ENCODE measurements around the gene PICK1. TPM values are rescaled to one million over a fixed set of nuclear protein-coding genes. Genes with fewer than 3 reads are reported as not detected.
A peak's percentile ranks its signal among the peaks of the same experiment; 100 is the strongest.

PICK1 gene
- total and polyA plus RNA-seq, 2 of the 13 experiments (the other 11 are each of a cell fraction or from before 2014, with no cell fraction given) = 19.3 to 25.3 TPM

DNA sequence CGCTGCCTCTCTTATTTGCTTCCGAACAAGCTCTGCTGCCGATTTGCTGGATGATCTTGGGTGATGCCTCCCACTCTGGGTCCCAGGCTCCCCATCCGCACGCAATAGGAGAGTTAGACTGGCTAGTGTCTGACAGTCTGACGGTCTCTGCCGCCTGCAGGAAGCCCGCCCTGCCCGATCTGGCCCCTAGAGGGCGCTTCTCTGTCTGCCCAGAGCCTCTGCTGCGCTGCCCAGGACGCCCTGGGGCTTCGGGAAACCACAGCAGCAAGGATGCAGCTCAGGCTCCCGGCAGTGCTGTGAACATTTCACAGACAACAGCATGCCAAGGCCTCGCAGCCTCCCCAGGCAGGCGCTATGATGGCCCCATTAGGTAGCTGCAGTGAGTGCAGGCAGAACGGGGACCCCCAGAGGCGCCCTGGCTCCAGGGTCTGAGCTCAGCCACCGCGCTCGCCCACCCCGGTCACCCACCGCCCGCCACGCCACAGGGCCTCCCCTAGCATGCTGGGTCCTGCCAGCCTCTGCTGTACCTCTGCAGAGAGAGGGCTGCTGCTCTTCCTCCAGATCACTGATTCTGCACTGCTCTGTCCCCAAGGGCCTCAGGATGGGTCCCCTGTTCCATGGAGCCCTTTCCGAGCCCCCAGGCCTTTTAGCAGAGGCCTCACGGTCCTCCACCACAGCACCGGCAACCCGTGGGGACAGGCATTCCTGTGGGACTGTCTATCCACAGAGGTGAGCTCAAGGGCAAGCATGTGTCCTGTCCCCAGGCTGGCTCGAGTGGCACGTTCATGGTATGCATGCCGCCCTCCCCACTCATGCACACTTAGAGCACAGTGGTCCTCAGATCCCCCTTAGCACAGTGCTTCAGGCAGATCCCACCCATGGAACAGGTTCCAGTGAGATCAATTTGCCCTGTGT lies 57.5 kb downstream of the PICK1 start (continued):
- TF ChIP-seq AHDC1 (CRISPR knock-in tag; IDR thresholded peaks at IDR 0.05; ENCODE audit: borderline replicate concordance) (no peak), HNRNPLL (IDR thresholded peaks at IDR 0.05; ENCODE audit: low read depth, low read length, poor library complexity, severe bottlenecking) (peak; percentile 13), SMC3 (IDR thresholded peaks at IDR 0.05; ENCODE audit: low read length) (peak; percentile 10; the same call in 1 of the 2 replicates), MAZ (IDR thresholded peaks at IDR 0.05; ENCODE audit: borderline replicate concordance, low read depth, low read length) (no peak), MAZ (CRISPR knock-in tag; IDR thresholded peaks at IDR 0.05; ENCODE audit: low read depth) (no peak), SALL1 (CRISPR knock-in tag; IDR thresholded peaks at IDR 0.05) (peak; percentile 38; the same call in 1 of the 2 replicates), ZNF788 (CRISPR knock-in tag; IDR thresholded peaks at IDR 0.05; ENCODE audit: borderline replicate concordance) (peak; percentile 32; the same call in 1 of the 2 replicates), FOXP1 (IDR thresholded peaks at IDR 0.05) (no peak), FOXP1 (CRISPR knock-in tag; IDR thresholded peaks at IDR 0.05) (no peak), MTA1 (CRISPR knock-in tag; IDR thresholded peaks at IDR 0.05; ENCODE audit: borderline replicate concordance) (0 out of 2 replicates have a peak, but pooled peaks have one; percentile 24), ZSCAN9 (CRISPR knock-in tag; IDR thresholded peaks at IDR 0.05; ENCODE audit: borderline replicate concordance) (no peak), NFIC (IDR thresholded peaks at IDR 0.05; ENCODE audit: low read length) (no peak), IRF2 (CRISPR knock-in tag; IDR thresholded peaks at IDR 0.05) (peak; percentile 35; the same call in 1 of the 2 replicates), RBM22 (optimal IDR thresholded peaks at IDR 0.05; ENCODE audit: low read length) (no peak), ZFP82 (CRISPR knock-in tag; IDR thresholded peaks at IDR 0.05; ENCODE audit: borderline replicate concordance) (no peak), CBFB (CRISPR knock-in tag; IDR thresholded peaks at IDR 0.05) (0 out of 2 replicates have a peak, but pooled peaks have one; percentile 33), ZFX (CRISPR knock-in tag; IDR thresholded peaks at IDR 0.05; ENCODE audit: low read depth) (peak; percentile 37; the same call in 1 of the 2 replicates), ELF3 (CRISPR knock-in tag; IDR thresholded peaks at IDR 0.05) (0 out of 2 replicates have a peak, but pooled peaks have one; percentile 29), RXRB (CRISPR knock-in tag; IDR thresholded peaks at IDR 0.05; ENCODE audit: borderline replicate concordance) (peak; percentile 41; the same call in 1 of the 2 replicates), KDM3A (CRISPR knock-in tag; IDR thresholded peaks at IDR 0.05; ENCODE audit: low read depth) (0 out of 2 replicates have a peak, but pooled peaks have one; percentile 40), RAD21 (CRISPR knock-in tag; IDR thresholded peaks at IDR 0.05) (peak; percentile 84), HDAC2 (CRISPR knock-in tag; IDR thresholded peaks at IDR 0.05) (0 out of 2 replicates have a peak, but pooled peaks have one; percentile 14)
- TF ChIP-seq, protein P1, sequence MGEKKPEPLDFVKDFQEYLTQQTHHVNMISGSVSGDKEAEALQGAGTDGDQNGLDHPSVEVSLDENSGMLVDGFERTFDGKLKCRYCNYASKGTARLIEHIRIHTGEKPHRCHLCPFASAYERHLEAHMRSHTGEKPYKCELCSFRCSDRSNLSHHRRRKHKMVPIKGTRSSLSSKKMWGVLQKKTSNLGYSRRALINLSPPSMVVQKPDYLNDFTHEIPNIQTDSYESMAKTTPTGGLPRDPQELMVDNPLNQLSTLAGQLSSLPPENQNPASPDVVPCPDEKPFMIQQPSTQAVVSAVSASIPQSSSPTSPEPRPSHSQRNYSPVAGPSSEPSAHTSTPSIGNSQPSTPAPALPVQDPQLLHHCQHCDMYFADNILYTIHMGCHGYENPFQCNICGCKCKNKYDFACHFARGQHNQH (CRISPR knock-in tag; IDR thresholded peaks at IDR 0.05) = peak; percentile 30; the same call in 1 of the 2 replicates

All from HepG2 (cell line).